AG08395 (cell line): Measurements from ENCODE around the gene KCNQ4.

Source experiments
- DNase-seq: peaks from one replicate; pipeline ENCODE4 v3.0.0; 2012; ENCODE audit warnings: mixed read lengths, low spot score

The KCNQ4 gene

GRCh38 chr1:40777224-40777970, 6.2 kb upstream of the KCNQ4 start:
- DNase-seq = no peak

GRCh38 chr1:40780678-40781607, 2.6 kb upstream of the KCNQ4 start:
- no peak for DNase-seq

GRCh38 chr1:40781608-40781971, 2.0 kb upstream of the KCNQ4 start:
- no peak for DNase-seq

DNA sequence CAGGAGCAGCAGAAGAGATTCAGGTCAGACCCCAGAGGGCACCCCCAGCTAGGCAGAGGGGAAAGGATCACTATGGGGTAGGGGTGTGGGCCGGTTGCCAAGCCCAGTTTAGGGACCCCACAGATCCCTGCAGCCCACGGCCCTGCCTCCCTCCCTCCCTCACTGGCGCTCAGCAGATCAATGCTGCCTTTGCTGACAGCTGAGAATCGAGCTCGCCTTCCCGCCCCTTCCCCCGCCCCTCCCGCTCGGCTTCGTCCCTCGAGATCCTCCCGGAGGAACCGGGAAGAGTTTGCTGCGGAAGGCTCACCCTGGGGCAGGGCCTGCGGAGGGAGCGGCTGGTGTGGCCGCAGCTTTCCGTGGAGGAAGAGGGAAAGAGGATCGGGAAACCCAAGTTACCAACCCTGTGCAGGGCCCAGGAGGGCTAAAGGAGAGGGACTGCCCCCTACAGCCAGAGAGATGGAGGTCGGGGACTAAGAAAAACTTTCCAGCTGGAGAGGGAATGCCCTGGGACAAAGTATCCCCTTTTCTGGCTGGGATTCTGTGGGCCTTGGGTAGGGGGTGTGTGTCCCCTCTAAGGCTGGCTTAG, 1.1 kb upstream of the KCNQ4 start:
- no peak for DNase-seq

DNA sequence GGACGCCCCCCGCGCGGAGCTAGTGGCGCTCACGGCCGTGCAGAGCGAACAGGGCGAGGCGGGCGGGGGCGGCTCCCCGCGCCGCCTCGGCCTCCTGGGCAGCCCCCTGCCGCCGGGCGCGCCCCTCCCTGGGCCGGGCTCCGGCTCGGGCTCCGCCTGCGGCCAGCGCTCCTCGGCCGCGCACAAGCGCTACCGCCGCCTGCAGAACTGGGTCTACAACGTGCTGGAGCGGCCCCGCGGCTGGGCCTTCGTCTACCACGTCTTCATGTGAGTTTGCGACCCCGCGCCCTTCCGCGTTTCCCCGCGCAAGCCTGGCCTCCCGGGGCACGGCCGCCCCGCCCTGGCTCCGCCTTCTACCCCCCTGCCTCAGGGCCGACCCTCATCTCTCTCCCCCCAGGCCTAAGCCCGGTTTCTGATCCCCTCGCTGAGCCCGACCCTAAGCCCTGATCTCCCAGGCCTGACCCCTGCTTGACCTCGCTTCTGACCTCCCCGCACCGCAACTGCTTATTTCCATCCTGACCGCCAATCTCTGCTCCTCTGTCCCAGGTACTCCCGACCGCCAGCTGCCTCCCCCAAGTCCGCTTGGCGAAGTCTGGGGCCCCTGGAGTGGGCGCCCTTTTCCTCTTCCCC, 669 bp downstream of the KCNQ4 start:
- DNase-seq = no peak

DNA sequence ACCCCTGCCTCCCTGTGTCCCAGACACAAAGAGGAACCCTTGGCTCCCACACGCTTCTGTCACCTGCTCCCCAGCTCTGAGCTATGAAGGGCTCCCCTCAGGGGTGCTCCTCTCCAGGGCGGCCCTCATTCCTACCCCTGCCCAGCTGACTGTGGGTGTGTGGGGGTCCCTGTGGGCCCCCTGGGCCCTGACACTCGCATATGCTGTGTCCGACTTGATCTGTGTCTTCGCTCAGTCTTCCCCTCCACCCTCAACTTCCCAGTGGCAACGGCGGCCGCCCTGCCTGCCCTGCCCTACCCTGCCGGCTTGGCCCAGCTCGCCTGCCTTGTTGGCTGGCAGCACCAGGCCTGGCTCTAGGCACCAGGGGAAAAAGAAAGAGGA, 1.2 kb downstream of the KCNQ4 start:
- DNase-seq = no peak

DNA sequence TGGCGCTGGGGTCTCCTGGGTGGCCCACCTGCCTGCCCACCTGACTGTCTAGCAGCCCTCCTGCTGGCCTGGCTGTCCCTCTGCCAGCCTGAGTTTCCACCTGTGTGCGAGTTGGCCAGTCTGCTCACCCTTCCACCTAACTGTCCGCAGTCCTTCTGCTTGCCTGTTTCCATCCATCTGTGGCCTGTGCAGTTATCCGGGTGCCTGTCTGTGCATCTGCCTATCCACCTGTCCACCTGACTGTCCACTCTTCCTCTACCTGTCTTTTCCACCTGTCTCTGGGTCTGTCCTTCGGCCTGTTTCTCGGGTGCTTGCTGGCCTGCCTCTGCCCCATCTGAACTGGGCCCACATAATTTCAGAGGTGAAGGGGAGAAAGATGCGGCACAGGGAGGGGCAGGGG, 1.9 kb downstream of the KCNQ4 start:
- no peak for DNase-seq

- DNase-seq = no peak
Measured at GRCh38 chr1:40786171-40786994, 2.8 kb downstream of the KCNQ4 start.

DNA sequence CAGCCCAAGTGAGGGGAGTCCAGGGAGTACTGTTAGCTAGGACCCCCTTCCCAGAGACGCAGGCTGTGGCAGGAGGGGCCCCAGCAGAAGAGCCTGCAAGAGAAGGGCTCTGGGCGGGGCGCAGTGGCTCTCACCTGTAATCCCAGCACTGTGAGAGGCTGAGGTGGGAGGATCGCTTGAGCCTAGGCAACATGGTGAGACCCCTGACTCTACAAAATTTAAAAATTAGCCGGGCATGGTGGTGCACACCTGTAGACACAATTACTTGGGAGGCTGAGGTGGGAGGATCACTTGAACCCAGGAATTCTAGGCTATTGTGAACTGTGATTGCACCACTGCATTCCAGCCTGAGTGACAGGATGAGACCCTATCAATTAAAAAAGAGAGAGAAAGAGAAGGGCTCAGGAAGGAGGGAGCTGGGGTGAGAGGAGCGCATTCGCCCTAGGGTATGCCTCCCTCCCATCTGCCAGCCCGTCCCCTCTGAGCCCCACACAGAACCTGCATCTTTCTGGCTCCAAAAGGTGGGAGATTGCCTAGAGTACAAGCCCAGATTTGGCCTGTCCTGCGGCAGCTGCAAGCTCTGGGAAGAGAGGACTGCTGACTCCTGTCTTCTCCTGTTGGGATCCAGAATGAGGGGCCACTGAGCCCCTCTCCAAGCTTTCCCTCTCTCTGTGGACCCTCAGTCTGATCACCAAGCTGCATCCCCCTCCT, 3.6 kb downstream of the KCNQ4 start:
- DNase-seq = no peak

DNA sequence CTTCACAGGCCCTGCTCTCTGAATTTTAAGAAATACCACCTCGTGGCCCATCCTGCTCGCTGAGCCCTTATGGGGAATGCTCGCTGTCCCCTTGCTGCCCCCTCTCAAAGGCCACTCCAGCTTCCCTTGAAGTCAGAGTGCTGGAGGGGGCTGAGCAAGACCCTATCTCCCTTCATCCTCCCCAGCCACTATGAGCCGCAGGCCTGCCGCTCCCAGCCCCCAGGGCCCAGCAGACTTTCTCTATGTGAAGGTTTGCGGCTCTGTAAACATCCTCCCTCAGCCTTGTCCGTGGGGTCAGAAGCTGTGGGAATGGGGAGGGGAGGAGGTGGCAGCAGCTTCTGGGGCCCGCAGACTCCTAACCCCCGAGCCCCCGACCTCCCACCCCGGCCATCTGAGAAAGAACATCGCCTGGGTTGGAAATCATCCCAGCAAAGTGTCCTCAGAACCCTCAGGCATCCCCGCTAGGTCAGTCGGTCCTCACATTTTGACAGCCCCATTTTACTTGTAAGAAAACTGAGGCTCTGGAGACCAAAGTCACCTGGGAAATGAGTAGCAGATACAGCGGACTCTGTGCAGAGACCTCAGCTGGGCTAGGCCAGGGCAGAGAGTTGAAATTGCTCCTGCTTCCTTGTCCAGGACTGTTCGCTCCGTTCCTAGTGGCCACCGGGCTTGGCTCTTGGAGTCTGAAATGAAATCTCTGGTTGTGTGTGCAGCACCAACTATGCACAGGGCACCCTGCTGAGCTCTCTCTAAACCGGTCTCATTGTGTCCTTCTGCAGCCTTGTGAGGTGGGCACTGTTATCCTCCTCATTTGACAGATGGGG, 4.4 kb downstream of the KCNQ4 start:
- no peak for DNase-seq

DNA sequence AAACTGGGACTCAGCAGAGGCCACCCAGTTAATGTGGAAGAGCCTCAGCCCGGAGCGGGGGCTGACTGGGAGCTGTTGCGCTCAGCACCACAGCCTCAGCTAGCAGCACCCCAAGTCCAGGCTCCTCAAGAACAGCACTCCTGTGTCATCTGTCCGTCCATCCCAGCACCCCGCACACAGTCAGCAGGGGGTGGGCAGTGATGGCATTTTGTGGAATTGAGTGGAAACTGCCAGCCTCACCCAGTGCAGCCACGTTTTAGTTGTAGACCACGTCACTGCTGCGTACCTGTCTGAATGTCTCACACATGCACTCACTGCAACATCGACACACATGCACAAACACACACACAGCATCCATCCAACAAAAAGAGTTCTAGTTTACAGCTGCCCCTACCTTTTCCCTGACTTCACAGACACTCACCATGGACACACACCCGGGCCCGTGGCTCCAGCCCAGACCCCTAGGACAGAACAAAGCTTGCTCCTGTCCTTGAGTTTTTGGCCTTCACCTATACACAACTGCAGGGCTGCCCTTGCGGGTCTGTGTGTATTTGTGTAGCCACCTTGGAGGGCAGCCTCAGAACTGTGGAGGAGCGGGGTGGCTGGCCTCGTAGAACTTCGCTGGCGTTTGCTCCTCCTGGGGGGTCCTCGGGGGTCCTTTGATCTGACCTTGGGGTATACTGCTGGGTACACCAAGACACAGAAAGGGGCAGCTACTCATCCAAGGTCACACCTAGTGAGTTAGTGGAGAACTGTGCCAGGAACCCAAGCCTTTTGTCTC, 5.2 kb downstream of the KCNQ4 start:
- no peak for DNase-seq

DNA sequence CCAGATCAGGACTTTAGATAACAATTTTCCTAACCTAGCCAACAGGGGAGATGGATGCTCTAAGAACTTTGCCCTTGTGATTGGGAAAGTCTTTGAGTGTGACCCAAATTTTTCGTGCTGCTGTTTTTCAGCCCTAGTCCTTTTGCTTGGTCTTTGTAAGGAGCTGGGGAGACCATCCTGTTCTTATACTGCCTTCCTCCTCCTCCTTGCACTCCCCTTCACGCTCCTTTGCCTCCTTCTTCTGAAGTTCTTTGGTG, 5.7 kb downstream of the KCNQ4 start:
- DNase-seq = no peak

- no peak for DNase-seq
Measured at GRCh38 chr1:40789661-40790430, 6.3 kb downstream of the KCNQ4 start.

GRCh38 chr1:40792036-40792435, 8.4 kb downstream of the KCNQ4 start:
- no peak for DNase-seq

DNA sequence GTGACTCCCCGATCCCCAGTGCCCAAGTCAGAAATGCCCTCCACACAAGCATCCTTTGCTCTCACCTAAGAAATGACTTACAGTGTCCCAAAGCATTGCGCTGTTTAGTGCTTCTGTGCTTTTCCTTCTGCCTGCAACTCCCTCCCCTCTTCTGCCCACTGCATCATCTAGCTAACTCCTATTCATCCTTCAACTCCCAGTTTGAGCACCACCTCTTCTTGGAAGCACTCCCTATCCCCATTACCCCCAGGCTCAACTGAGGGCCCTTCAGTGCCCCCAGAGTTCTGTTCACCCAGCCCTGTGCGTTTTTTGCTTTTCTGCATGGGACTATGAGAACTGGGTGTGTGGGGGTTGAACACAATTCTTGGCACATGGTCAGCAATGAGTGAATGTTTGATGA, 10.0 kb downstream of the KCNQ4 start:
- DNase-seq = no peak

DNA sequence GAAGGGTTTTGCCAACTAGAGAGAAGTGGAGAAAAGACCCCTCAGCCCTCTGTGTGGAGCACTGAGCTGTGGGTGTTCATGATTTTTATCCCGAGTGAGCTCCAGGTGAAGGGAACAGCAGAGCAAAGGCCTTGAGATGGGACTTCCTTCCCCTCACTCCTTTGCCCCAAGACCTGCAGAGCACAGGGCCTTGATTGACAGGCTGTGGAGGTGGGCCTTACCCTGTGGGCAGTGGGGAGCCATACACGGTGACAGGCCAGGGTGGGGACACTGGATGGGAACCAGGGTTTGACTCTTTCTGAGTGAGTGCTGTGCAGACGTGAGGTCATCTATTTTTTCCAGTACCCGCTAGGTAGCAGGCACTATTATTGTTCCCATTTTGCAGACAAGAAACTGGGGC, 10.5 kb downstream of the KCNQ4 start:
- DNase-seq = no peak

GRCh38 chr1:40794974-40795715, 11.6 kb downstream of the KCNQ4 start:
- DNase-seq = no peak
